GM12872 (cell line): ENCODE measurements around the gene MUSK.

Experiments
- CTCF ChIP-seq: IDR thresholded peaks from 3 replicates; pipeline ENCODE4 v1.5.1; 2011; ENCODE audit warnings: low read depth, mild to moderate bottlenecking, low read length, moderate library complexity; ENCODE audit not compliant: insufficient read depth

Gene MUSK

GRCh38 chr9:110815361-110815760, 146.8 kb downstream of the MUSK start:
- TF ChIP-seq CTCF: no peak

GRCh38 chr9:110820381-110820780, 151.8 kb downstream of the MUSK start:
- TF ChIP-seq CTCF: no peak

GRCh38 chr9:110821064-110821463, 152.5 kb downstream of the MUSK start:
- no peak for TF ChIP-seq CTCF

GRCh38 chr9:110825950-110826349, 157.4 kb downstream of the MUSK start:
- TF ChIP-seq CTCF: no peak

- TF ChIP-seq CTCF: no peak
These were observed 159.7 kb downstream of the MUSK start for GRCh38 chr9:110828264-110828663.

GRCh38 chr9:110830495-110830894, 161.9 kb downstream of the MUSK start:
- no peak for TF ChIP-seq CTCF

- TF ChIP-seq CTCF: no peak
These were observed 164.3 kb downstream of the MUSK start for GRCh38 chr9:110832926-110833325.

GRCh38 chr9:110835404-110835803, 166.8 kb downstream of the MUSK start:
- TF ChIP-seq CTCF: no peak
